Stimulated activated CD4-positive, alpha-beta T cell treated with anti-CD3 and anti-CD28 coated beads, Interleukin-1b, Interleukin-23, amount 100 ng/mL, for 4 hours (primary cell): ENCODE results near the gene CD8A.
A peak's percentile ranks its signal among the peaks of the same experiment; 100 is the strongest.

Experiments
- DNase-seq, 2 donors: peaks; one replicate each; pipeline ENCODE4 v3.0.0-alpha.2; 2020; ENCODE audit warnings: low read depth in 2 of 2

CD8A gene

GRCh38 chr2:86808315-86809161, 17.8 kb upstream of the CD8A start:
- peak; percentile 89 to 90 for DNase-seq

- DNase-seq, result no peak
These were observed 17.0 kb upstream of the CD8A start for GRCh38 chr2:86807468-86808275.

- DNase-seq, result no peak
These were observed 16.4 kb upstream of the CD8A start for GRCh38 chr2:86807133-86807467.

- no peak for DNase-seq
These were observed 15.5 kb upstream of the CD8A start for GRCh38 chr2:86806059-86806857.

DNA sequence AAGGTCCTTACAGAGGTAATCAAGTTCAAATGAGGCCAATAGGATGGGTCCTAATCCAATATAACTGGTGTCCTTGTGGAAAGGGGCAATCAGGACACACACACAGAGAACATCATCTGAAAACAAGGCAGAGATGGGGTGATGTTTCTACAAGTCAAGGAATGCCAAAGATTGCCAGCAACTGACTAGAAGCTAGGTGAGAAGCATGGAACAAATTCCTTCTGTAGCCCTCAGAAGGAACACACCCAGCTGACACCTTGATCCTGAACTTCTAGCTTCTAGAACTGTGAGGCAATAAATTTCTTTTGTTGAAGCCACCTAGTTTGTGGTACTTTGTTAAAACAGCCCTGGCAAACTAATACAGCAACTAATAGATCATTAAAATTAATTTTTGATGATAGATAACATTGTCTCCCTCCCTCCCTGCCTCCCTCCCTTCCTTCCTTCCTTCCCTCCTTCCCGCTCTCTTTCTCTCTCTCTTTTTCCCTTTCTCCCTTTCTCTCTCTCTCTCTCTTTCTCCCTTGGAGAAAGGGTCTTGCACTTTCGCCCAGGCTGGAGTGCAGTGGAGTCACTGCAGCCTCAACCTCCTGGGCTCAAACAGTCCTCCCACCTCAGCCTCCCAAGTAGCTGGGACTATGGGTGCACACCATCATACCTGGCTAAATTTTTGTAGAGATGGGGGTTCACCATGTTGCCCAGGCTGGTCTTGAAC, 10.3 kb upstream of the CD8A start:
- no peak for DNase-seq

GRCh38 chr2:86794861-86795260, 4.1 kb upstream of the CD8A start:
- no peak for DNase-seq

- no peak for DNase-seq
These were observed 3.0 kb upstream of the CD8A start for GRCh38 chr2:86793752-86794151.

GRCh38 chr2:86791573-86791972, 860 bp upstream of the CD8A start:
- DNase-seq, result no peak

GRCh38 chr2:86790134-86790675, 508 bp downstream of the CD8A start:
- no peak for DNase-seq

DNA sequence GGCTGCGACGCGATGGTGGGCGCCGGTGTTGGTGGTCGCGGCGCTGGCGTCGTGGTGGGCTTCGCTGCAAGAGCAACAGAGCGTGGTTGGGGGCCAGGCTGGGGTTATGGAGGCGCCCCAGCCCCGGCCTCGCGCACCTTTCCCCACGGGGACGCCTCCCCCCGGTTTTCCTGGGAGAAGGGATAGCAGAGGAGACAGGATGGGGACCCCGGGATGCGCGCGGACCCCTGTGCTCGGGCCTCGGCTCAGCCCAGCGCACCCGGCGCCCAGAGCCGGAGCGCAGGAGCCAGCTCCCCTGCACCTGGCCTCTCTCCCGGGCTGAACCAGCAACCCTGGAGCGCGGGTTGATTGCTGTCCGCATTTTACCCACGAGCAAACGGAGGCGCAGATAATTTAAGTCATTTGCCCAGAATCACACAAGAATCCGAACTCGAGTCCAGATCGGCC, 1.0 kb downstream of the CD8A start:
- DNase-seq, result no peak

- no peak for DNase-seq
These were observed 1.6 kb downstream of the CD8A start for GRCh38 chr2:86788881-86789686.

DNA sequence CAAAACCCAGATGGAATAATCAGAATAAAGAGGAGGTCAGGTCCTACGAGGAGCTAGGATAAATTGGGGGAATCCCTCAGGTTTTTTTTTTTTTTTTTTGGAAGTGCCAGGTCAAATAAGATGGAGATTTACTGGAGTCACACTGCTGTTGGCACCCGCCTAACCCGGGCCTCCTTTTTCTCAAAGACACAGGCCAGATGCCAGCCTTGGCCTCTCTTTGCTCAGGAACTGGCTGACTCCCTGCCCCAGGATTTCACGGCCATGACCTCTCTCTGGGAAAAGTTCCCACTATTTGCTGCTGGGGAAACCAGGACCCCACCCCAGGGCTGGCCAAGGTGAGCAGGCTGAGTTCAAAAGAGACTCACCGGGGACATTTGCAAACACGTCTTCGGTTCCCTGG, 2.5 kb downstream of the CD8A start:
- no peak for DNase-seq

GRCh38 chr2:86787736-86788135, 3.0 kb downstream of the CD8A start:
- no peak for DNase-seq

DNA sequence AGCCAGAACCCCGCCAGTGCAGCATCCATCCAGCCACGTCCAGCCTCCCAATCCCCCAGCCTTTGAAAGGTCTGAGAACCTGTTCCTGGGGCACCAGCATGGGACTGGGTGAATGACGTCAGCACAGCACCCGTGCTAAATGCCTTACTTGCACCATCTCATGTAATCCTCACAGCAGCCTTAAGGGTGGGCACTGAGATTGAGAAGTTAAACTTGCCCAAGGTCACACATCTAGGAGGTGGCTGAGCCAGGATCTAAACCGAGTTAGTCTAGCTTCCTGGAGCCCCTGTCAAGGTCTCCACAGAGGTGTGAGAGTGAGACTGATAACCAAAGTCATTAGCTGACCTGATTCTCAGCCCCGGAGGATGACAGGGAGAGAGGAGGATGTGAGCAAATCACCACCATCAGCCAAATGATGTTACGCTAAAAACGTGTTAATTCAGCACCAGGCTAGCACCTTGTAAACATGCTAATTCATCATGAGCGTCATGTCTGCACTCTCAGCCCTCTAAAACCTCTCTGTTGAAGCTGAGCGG, 4.6 kb downstream of the CD8A start:
- DNase-seq, result no peak

DNA sequence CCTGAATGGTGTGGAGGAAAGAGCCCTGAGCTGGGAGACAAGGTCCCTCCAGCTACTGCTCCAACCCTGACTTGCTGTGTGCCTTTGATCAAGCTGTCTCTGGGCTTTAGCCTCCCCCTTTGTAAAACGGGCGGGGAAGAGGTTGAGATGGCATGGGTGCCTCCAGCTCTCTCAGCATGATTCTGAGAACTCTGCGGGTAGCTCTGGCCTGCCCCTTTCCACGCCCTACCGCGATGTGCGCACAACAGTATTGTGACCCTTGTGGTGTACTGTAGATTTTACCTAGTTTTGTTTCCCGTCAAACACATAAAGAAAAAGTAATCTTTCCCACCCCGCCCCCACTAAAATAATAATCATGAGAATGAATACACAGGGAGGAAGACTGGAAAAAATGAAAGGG, 5.3 kb downstream of the CD8A start:
- no peak for DNase-seq

DNA sequence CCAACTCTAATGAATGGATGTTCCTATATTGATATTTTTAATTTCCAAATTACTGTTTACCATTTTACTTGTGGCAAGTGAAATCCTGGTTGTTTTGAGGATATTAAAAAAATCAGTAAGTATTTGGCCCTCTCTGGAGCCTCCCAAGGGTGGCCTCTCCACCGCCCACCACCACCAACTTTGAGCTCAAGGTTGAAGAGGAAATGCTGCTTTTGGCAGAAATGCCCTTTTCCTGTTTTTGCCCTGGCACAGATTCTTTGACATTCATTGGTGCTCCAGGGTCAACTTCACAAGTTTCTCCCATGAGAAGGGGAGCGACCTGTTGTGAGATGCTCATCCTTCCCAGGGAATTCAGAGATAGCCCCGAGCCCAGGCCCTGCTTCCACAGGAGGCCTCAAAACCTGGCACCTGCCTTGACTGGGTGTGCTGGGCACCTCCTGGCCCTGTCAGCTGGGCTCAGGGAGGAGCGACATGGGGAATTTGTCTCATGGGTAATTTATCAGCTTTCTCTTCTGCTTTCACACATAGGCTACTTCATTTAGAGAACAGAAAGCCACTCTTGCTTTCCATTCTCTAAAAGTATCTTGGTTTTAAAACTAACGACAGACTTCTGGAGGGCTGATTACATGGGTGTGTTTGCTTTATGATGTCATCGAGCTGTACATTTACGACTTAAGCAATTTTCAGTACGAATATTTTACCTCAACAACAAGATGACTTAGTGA, 6.9 kb downstream of the CD8A start:
- no peak for DNase-seq

- DNase-seq, result no peak
These were observed 8.0 kb downstream of the CD8A start for GRCh38 chr2:86782748-86783147.

- no peak for DNase-seq
These were observed 9.3 kb downstream of the CD8A start for GRCh38 chr2:86781363-86781762.

DNA sequence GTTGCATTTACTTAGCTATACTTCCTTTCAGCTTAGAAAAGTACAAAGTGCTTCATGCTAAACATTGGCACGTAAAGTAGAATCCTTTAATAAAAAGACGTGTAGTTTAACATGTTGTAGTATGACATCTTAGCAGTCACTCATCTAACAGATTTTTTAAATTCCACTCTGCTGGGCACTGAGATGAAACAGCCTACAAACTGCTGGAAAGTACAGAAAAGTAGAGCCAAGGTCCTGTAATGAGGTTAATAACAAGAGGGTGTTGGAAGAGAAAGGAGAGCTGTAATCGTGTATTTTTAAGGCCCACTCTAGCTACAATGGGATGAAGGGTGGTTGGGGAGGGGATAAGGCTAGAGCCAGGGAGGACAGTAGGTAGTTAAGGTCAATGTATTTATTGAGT, 10.7 kb downstream of the CD8A start:
- no peak for DNase-seq

DNA sequence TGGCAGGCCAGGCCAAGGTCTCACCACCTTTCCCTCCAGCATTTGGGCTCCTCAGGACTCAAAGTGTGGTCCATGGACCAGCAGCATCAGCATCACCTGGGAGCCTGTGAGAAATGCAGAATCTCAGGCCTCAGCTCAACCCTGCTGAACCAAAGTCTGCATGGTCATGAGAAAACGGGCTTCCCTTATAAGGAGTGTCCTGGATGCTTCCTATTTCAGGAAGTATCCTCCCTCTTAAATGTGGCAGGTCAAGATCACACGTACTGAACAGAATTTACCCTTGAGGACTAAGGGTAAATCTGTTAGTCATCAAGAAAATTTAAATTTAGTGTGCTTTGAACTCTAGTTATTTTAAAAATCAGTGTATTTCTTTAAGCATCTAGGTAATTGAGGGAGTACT, 11.8 kb downstream of the CD8A start:
- no peak for DNase-seq
